LNCAP (cell line): Measurements from ENCODE around the gene MICB.

Source experiments
- TF ChIP-seq, protein P1 (sequence below): fragments of 450-650 bp; IDR thresholded peaks from 2 replicates; pipeline ENCODE4 v1.5.1; 2017; ENCODE audit warnings: mild to moderate bottlenecking

MICB gene

DNA sequence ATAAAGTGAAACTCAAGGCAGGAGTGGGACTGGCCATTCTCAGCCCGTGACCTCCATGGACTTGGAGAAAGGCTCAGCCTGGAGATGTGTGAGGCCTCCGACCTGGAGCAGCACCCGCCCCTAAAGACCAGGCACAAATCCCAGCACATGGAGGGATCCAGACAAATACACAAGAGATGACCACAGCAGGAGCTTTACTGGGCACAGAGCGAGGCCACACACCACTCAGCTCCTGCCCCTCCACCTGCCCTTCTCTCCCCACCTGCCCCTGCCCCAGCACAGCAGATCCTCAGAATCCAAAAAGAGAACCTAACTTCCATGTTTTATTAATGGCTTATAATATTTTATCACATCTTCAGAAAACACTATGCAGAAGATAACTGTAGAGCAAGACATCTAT is 20.4 kb upstream of the MICB start:
- TF ChIP-seq, protein P1, sequence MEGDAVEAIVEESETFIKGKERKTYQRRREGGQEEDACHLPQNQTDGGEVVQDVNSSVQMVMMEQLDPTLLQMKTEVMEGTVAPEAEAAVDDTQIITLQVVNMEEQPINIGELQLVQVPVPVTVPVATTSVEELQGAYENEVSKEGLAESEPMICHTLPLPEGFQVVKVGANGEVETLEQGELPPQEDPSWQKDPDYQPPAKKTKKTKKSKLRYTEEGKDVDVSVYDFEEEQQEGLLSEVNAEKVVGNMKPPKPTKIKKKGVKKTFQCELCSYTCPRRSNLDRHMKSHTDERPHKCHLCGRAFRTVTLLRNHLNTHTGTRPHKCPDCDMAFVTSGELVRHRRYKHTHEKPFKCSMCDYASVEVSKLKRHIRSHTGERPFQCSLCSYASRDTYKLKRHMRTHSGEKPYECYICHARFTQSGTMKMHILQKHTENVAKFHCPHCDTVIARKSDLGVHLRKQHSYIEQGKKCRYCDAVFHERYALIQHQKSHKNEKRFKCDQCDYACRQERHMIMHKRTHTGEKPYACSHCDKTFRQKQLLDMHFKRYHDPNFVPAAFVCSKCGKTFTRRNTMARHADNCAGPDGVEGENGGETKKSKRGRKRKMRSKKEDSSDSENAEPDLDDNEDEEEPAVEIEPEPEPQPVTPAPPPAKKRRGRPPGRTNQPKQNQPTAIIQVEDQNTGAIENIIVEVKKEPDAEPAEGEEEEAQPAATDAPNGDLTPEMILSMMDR, result no peak

DNA sequence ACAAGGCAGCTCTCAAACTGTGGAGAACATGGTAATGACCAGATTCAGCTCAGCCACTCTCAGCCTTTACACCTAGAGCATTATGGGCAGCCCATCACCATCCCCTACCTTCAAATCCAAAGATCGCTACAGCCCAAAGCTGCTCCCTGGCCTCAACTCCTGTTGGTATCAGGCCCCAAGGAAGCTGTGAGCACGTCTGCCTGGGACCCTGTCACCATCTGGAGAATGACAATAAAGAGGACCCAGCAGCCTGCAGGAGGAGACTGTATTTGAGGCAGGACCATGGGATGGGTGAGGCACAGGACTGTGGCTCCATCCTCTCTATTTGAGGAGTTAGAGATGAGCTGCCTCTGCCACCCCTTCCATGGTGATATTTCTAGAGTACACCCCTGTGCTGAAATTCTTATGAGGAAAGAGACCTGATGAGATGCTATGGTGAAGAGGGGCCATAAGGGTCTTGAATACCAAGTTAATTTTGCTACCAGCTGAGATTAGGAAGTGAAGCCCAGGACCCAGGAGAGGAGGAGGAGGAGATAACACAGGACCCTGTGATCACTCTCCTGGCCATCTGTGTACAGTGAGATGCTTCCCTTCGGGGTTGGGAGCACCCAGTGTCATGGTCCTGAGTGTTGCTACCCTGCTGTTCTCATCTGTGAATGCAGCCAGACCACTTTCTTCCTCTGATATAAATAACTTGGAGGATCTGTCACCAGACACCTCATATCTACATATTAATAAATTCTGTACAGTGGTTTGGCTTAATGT is 19.6 kb upstream of the MICB start:
- TF ChIP-seq, protein P1, result no peak

DNA sequence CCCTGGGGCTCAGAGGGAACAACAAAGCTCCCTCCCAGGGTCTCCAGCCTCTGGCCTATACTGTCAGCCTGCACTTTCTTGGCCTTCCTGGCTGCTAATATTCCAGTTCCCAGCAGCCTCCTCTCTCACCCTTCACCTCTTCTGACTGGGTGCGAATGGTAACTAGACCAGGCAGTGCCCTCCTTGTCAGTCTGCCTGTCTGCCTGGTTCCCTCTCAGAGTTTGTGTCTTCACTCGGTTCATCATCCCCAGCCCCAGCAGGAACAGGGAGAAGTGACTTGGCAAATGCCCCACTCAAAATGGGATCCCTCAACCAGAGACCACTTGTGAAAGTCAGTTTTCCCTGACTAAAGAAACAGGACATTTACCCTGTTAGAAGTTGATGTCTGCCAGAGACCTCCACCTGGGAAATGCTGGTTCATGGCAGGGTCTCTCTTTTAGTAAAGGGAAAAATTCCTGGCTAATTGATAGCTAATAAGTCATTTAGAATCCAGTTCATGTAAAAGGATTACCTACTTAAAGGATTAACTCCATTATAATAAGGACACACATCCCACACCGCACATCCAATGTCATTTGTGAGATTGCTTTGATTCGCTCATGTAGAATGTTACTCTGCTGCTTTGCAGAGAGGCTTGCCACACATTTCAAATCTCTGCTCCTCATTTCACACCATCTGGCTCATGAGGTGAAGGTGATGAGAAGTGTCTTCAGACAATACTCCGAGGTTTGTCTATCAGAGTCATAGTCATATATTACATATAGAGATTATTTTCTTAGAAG is 18.6 kb upstream of the MICB start:
- TF ChIP-seq, protein P1, result no peak

DNA sequence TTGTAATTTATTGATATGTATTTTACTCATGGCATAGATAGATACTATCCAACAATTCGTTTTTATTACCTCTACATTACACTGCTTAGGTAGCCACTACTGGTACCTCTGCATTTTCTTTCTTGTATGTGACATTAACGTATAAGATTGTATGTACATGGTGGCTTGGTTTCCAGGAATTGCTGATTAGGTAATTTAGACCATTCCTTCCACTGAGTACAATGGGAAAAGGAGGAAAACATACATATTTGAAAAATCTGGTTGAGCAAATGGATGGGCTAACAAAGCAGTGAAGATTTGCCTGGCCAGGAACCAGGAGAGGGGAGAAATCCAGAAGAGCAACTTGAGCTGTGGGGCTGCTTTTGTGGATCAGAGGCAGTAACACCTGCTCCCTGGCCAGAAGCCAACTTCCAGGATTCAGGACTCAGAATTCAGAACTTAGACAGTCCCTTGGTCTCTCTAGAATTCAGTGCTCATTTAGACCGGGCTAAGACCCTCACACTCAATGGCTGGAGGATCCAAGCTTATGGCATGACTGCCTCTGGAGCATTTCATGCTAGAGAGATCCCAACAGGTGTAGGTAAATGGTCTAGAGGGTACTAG is 17.9 kb upstream of the MICB start:
- TF ChIP-seq, protein P1, result no peak

DNA sequence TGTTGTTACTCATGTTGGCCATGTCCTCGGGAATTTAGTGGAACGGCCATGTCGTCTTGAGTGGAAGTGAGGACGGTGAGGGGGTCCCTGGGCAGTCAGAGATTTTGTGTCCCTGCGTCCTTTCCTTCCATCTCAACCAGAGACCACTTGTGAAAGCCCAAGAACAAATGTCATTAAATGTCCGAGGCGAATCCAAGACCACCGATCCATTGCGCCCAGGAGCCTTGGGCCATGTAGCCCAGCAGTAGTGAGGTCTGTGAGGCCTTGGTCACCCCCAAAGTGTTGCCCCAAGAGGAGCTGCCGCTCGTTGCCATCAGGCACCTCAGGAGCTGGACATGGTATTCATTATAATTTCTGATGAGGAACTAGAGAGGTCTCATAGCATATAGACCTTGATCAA is 17.4 kb upstream of the MICB start:
- TF ChIP-seq, protein P1, result no peak

DNA sequence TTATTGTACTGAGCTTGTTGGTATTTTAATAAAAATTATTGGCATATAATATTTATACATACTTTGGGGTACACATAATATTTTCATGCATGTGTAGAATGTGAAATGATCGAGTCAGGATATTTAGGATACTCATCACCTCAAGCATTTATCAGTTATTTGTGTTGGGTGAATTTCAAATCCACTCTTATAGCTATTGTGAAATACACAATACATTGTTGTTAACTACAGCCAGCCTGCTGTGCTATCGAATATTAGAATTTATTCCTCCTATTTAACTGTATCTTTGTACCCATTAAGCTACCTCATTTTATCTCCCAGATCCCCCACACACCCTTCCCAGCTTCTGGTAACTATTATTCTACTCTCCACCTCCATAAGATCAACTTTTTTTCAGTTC is 14.6 kb upstream of the MICB start:
- TF ChIP-seq, protein P1, result no peak

DNA sequence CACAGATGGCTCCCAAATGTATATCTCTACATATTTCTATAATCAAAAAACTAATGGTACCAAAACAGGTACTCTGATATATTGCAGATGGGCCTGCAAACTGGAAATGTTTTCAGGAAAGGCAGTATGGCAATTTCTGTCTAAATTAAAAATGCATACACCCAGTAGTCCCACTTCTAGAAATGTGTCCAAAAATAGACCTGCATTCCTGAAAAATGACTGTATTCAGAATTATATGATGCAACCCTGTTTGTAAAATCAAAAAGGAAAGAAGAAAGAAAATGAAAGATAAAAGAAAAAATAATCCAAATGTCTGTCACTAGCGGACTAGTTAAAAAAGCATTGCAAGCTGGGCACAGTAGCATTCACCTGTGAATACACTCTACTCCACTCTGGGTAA is 12.9 kb upstream of the MICB start:
- TF ChIP-seq, protein P1, result no peak
